ENCODE measurements around the gene NHLH2.

NHLH2 gene

GRCh38 chr1:115862403-115862802, 21.5 kb upstream of the NHLH2 start:
- H3K4me3 ChIP-seq (ENCODE audit: low read length) = no peak overlapping the region
- DNase-seq (ENCODE audit: low read depth) = no peak
- TF ChIP-seq, protein P1, sequence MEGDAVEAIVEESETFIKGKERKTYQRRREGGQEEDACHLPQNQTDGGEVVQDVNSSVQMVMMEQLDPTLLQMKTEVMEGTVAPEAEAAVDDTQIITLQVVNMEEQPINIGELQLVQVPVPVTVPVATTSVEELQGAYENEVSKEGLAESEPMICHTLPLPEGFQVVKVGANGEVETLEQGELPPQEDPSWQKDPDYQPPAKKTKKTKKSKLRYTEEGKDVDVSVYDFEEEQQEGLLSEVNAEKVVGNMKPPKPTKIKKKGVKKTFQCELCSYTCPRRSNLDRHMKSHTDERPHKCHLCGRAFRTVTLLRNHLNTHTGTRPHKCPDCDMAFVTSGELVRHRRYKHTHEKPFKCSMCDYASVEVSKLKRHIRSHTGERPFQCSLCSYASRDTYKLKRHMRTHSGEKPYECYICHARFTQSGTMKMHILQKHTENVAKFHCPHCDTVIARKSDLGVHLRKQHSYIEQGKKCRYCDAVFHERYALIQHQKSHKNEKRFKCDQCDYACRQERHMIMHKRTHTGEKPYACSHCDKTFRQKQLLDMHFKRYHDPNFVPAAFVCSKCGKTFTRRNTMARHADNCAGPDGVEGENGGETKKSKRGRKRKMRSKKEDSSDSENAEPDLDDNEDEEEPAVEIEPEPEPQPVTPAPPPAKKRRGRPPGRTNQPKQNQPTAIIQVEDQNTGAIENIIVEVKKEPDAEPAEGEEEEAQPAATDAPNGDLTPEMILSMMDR (conservative IDR thresholded peaks at IDR 0.05; ENCODE audit: low read length) = no peak

DNA sequence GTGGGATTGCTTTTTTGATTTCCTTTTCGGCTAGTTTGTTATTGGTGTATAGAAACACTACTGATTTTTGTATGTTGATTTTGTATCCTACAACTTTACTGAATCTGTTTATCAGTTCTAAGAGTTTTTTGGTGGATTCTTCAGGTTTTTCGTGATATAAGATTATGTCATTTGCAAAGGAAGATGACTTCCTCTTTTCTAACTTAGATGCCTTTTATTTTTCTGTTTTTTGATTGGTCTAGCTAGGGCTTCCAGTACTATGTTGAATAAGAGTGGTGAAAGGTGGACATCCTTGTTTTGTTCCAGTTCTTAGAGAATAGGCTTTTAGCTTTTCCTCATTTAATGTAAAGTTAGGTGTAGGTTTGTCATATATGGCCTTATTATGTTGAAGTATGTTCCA, 13.1 kb upstream of the NHLH2 start:
- TF ChIP-seq, protein P1 (conservative IDR thresholded peaks at IDR 0.05; ENCODE audit: low read length) = no peak
- DNase-seq (ENCODE audit: low read depth) = no peak
- H3K4me3 ChIP-seq (ENCODE audit: low read length) = no peak overlapping the region

- no peak for DNase-seq (ENCODE audit: low read depth)
- H3K4me3 ChIP-seq (ENCODE audit: low read length) = no peak overlapping the region
- TF ChIP-seq, protein P1 (conservative IDR thresholded peaks at IDR 0.05; ENCODE audit: low read length) = no peak
Measured at GRCh38 chr1:115850937-115851336, 10.0 kb upstream of the NHLH2 start.

DNA sequence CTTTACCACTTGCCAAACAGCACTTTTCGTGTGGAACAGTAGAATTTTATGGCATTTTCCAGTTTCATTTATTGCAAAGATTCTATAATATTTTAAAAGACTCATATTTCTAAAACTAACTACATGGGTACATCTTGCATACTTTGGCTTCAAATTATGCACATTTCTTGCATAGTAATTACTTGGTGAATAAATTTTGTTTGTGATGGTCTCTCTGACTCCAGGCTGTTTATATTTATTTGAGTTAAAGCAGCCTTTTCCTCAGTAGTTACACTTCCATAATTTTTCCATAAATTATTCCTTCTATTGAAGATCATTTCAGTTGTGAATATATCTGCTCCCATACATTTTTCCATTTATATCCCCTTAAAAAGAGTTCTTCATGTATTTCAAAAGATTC, 6.9 kb upstream of the NHLH2 start:
- no peak overlapping the region for H3K4me3 ChIP-seq (ENCODE audit: low read length)
- TF ChIP-seq, protein P1 (conservative IDR thresholded peaks at IDR 0.05; ENCODE audit: low read length) = no peak
- no peak for DNase-seq (ENCODE audit: low read depth)

DNA sequence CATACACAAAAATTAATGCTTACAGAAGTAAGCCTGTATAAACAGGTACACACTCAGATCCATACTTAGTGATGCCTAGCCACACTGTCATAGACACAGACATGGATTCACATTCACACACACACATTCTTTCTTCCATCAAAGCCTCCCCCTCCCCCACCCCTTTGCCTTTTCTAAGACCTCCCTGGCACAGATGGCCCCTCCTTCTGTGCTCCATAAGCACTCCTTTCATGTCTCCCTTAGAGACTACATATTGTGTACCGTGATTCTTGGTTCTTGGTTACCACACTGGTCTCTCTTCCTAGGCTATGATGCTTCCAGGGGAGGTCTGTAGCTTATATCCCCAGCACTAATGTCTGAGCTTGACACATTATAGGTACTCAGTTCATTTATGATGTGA, 2.0 kb upstream of the NHLH2 start:
- TF ChIP-seq, protein P1 (conservative IDR thresholded peaks at IDR 0.05; ENCODE audit: low read length) = no peak
- no peak overlapping the region for H3K4me3 ChIP-seq (ENCODE audit: low read length)
- DNase-seq (ENCODE audit: low read depth) = no peak

GRCh38 chr1:115839679-115840237, 1.2 kb downstream of the NHLH2 start:
- H3K4me3 ChIP-seq (ENCODE audit: low read length) = peak overlapping the region; percentile 23; the same call in 1 of the 2 replicates
- no peak for DNase-seq (ENCODE audit: low read depth)
- TF ChIP-seq, protein P1 (conservative IDR thresholded peaks at IDR 0.05; ENCODE audit: low read length) = no peak

- peak; percentile 29 for DNase-seq (ENCODE audit: low read depth)
Measured at GRCh38 chr1:115839029-115839678, 1.8 kb downstream of the NHLH2 start.

More at GRCh38 chr1:115839029-115839678, 1.8 kb downstream of the NHLH2 start:
- TF ChIP-seq, protein P1 (conservative IDR thresholded peaks at IDR 0.05; ENCODE audit: low read length) = no peak
- H3K4me3 ChIP-seq (ENCODE audit: low read length) = peak overlapping the region; percentile 23
